ENCODE results near the gene SLC12A5.

Gene SLC12A5

GRCh38 chr20:46085179-46085851 is 56.3 kb downstream of the SLC12A5 start (continued):
- TF ChIP-seq, protein P1, sequence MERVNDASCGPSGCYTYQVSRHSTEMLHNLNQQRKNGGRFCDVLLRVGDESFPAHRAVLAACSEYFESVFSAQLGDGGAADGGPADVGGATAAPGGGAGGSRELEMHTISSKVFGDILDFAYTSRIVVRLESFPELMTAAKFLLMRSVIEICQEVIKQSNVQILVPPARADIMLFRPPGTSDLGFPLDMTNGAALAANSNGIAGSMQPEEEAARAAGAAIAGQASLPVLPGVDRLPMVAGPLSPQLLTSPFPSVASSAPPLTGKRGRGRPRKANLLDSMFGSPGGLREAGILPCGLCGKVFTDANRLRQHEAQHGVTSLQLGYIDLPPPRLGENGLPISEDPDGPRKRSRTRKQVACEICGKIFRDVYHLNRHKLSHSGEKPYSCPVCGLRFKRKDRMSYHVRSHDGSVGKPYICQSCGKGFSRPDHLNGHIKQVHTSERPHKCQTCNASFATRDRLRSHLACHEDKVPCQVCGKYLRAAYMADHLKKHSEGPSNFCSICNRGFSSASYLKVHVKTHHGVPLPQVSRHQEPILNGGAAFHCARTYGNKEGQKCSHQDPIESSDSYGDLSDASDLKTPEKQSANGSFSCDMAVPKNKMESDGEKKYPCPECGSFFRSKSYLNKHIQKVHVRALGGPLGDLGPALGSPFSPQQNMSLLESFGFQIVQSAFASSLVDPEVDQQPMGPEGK (tag by site-specific recombination; IDR thresholded peaks at IDR 0.05) = peak; percentile 87
- TF ChIP-seq RBAK (tag by site-specific recombination; IDR thresholded peaks at IDR 0.05) (no peak), ZNF366 (tag by site-specific recombination; conservative IDR thresholded peaks at IDR 0.05) (peak; percentile 98), ZNF157 (tag by site-specific recombination; IDR thresholded peaks at IDR 0.05) (no peak), ZNF292 (tag by site-specific recombination; IDR thresholded peaks at IDR 0.05; ENCODE audit: borderline replicate concordance, low read depth) (no peak), ZSCAN23 (tag by site-specific recombination; IDR thresholded peaks at IDR 0.05) (peak; percentile 89), ZNF596 (tag by site-specific recombination; IDR thresholded peaks at IDR 0.05) (no peak), ZNF624 (tag by site-specific recombination; IDR thresholded peaks at IDR 0.05) (no peak), ZSCAN5A (tag by site-specific recombination; IDR thresholded peaks at IDR 0.05) (peak; percentile 53; the same call in 1 of the 2 replicates), ZNF623 (tag by site-specific recombination; IDR thresholded peaks at IDR 0.05) (no peak), ZNF558 (tag by site-specific recombination; IDR thresholded peaks at IDR 0.05) (peak; percentile 67; the same call in 1 of the 2 replicates), ZNF24 (tag by site-specific recombination; IDR thresholded peaks at IDR 0.05) (peak; percentile 93; the same call in 1 of the 2 replicates), ZBTB48 (tag by site-specific recombination; IDR thresholded peaks at IDR 0.05) (no peak), ZNF221 (tag by site-specific recombination; IDR thresholded peaks at IDR 0.05; ENCODE audit: borderline replicate concordance) (no peak), ZNF645 (tag by site-specific recombination; IDR thresholded peaks at IDR 0.05) (no peak), ZNF843 (tag by site-specific recombination; IDR thresholded peaks at IDR 0.05) (peak; percentile 96), ZNF529 (tag by site-specific recombination; IDR thresholded peaks at IDR 0.05; ENCODE audit: insufficient replicate concordance) (no peak), ZNF266 (tag by site-specific recombination; IDR thresholded peaks at IDR 0.05; ENCODE audit: low read depth) (no peak), SP3 (tag by site-specific recombination; IDR thresholded peaks at IDR 0.05) (peak; percentile 56), ZNF514 (tag by site-specific recombination; IDR thresholded peaks at IDR 0.05) (no peak), ZNF747 (tag by site-specific recombination; IDR thresholded peaks at IDR 0.05) (no peak), ZNF654 (tag by site-specific recombination; IDR thresholded peaks at IDR 0.05; ENCODE audit: low read depth) (no peak), ZNF549 (tag by site-specific recombination; IDR thresholded peaks at IDR 0.05) (no peak), ZNF146 (tag by site-specific recombination; IDR thresholded peaks at IDR 0.05) (peak; percentile 42), GLIS2 (tag by site-specific recombination; IDR thresholded peaks at IDR 0.05) (peak; percentile 50; the same call in 1 of the 2 replicates), ZFP69B (tag by site-specific recombination; IDR thresholded peaks at IDR 0.05) (peak; percentile 85), ZNF433 (tag by site-specific recombination; IDR thresholded peaks at IDR 0.05; ENCODE audit: low read depth) (no peak), ZNF48 (tag by site-specific recombination; IDR thresholded peaks at IDR 0.05) (no peak), ZBTB17 (tag by site-specific recombination; IDR thresholded peaks at IDR 0.05) (peak; percentile 94)
- TF ChIP-seq, protein P2, sequence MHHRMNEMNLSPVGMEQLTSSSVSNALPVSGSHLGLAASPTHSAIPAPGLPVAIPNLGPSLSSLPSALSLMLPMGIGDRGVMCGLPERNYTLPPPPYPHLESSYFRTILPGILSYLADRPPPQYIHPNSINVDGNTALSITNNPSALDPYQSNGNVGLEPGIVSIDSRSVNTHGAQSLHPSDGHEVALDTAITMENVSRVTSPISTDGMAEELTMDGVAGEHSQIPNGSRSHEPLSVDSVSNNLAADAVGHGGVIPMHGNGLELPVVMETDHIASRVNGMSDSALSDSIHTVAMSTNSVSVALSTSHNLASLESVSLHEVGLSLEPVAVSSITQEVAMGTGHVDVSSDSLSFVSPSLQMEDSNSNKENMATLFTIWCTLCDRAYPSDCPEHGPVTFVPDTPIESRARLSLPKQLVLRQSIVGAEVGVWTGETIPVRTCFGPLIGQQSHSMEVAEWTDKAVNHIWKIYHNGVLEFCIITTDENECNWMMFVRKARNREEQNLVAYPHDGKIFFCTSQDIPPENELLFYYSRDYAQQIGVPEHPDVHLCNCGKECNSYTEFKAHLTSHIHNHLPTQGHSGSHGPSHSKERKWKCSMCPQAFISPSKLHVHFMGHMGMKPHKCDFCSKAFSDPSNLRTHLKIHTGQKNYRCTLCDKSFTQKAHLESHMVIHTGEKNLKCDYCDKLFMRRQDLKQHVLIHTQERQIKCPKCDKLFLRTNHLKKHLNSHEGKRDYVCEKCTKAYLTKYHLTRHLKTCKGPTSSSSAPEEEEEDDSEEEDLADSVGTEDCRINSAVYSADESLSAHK (tag by site-specific recombination; IDR thresholded peaks at IDR 0.05) = peak; percentile 93
- TF ChIP-seq, protein P3, sequence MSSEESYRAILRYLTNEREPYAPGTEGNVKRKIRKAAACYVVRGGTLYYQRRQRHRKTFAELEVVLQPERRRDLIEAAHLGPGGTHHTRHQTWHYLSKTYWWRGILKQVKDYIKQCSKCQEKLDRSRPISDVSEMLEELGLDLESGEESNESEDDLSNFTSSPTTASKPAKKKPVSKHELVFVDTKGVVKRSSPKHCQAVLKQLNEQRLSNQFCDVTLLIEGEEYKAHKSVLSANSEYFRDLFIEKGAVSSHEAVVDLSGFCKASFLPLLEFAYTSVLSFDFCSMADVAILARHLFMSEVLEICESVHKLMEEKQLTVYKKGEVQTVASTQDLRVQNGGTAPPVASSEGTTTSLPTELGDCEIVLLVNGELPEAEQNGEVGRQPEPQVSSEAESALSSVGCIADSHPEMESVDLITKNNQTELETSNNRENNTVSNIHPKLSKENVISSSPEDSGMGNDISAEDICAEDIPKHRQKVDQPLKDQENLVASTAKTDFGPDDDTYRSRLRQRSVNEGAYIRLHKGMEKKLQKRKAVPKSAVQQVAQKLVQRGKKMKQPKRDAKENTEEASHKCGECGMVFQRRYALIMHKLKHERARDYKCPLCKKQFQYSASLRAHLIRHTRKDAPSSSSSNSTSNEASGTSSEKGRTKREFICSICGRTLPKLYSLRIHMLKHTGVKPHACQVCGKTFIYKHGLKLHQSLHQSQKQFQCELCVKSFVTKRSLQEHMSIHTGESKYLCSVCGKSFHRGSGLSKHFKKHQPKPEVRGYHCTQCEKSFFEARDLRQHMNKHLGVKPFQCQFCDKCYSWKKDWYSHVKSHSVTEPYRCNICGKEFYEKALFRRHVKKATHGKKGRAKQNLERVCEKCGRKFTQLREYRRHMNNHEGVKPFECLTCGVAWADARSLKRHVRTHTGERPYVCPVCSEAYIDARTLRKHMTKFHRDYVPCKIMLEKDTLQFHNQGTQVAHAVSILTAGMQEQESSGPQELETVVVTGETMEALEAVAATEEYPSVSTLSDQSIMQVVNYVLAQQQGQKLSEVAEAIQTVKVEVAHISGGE (tag by site-specific recombination; conservative IDR thresholded peaks at IDR 0.05; ENCODE audit: low read depth) = no peak
